ENCODE results near the gene CLTC.

DNA sequence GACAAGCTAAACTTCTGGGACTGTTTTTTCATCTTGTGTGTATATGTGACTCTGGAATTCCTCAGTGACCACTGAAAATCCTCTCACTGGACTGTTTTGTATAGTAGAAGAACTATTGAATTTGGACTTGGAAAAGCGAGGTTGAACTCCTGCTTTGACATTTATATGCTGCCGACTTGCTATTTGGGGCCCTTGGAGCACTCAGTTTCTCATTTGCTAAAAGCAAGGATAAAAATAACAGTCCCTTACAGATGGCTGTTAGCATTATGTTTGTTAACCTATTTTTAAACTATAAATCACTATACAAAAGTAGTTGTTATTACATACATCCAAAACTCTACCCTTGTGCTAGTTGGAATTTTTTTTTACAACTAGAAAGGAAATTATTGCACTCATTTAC, 96.7 kb downstream of the CLTC start:
- no peak for TF ChIP-seq SP1 (IDR thresholded peaks at IDR 0.05; ENCODE audit: low read depth, low read length)
- TF ChIP-seq POLR2A (IDR thresholded peaks at IDR 0.05; ENCODE audit: control extremely low read depth in 1 of 2, low read depth in 2 of 2, low read length in 2 of 2), result no peak
- no peak for TF ChIP-seq CEBPB (IDR thresholded peaks at IDR 0.05; ENCODE audit: low read depth, low read length)
- TF ChIP-seq, protein P1, sequence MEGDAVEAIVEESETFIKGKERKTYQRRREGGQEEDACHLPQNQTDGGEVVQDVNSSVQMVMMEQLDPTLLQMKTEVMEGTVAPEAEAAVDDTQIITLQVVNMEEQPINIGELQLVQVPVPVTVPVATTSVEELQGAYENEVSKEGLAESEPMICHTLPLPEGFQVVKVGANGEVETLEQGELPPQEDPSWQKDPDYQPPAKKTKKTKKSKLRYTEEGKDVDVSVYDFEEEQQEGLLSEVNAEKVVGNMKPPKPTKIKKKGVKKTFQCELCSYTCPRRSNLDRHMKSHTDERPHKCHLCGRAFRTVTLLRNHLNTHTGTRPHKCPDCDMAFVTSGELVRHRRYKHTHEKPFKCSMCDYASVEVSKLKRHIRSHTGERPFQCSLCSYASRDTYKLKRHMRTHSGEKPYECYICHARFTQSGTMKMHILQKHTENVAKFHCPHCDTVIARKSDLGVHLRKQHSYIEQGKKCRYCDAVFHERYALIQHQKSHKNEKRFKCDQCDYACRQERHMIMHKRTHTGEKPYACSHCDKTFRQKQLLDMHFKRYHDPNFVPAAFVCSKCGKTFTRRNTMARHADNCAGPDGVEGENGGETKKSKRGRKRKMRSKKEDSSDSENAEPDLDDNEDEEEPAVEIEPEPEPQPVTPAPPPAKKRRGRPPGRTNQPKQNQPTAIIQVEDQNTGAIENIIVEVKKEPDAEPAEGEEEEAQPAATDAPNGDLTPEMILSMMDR (IDR thresholded peaks at IDR 0.05; ENCODE audit: control extremely low read depth in 1 of 3, insufficient read depth in 1 of 3, low read depth in 1 of 3, low read length in 3 of 3), result no peak
- no peak for TF ChIP-seq SUZ12 (IDR thresholded peaks at IDR 0.05; ENCODE audit: low read length)

All from H1 (cell line).